Stimulated activated CD8-positive, alpha-beta memory T cell treated with anti-CD3 and anti-CD28 coated beads, Interleukin-7, amount 100 ng/mL, for 4 hours (primary cell): ENCODE data around the gene CYP4F22.

Experiments
- DNase-seq, 2 donors: peaks; one replicate each; pipeline ENCODE4 v3.0.0-alpha.2; 2020; ENCODE audit warnings: low read depth in 2 of 2

The CYP4F22 gene

DNA sequence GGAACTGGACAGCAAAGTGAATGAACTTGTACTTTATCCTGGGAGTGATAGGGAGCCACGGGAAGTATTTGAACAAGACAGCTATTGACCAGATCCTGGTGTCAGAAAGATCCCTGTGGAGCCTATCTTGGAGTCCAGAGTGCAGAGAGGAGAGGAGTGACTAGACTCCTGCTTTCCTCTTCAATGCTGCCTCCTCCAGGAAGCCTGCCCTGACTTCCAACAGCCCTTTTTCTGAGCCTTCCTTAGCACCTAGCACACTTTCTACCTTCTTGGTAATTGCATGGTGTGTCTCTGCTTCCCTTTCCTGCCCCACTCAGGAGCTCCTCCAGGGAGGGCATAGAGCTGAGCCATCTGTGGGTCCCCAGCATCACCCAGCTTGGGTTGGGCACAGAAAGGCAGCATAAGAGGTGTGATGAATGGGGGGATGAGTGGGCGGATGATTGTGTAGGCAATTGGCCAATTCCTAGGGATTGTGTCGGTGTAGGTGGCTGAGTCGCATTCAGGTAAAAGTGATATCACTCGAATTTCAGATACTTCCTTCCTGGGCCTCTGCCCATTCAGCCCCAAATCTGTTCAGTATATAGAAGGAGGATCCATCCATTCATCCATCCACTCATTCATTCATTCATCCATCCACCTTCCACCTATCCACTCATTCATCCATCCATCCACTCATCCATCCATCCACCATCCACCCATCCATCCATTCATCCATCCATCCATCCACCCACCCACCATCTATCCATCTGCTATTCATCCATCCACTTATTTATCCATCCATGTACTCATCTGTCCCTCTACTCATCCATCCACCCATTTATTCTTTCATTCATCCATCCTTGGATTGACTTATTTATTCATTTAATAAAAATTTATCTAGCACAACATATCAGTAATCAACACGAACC, 26.9 kb downstream of the CYP4F22 start:
- DNase-seq = peak; percentile 21 to 36

DNA sequence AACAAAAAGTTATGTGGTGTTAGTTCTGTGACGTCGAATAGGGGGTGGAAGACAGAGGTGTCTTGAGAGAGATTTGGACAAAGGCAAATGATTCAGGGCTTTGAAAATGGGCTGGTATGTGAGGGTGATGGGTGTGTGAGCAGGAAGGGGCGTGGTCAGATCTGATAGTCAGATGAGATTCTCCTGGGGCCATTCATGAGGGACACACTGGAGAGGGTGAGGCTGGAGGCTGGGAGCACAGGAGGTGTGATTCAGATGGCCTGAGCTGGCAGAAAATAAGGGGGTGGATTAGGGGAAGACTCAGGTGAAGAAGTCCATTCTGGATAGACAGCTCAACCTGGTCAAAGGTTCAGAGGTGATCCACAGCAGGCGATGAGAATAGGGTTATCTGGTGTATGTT, 28.0 kb downstream of the CYP4F22 start:
- no peak for DNase-seq

DNA sequence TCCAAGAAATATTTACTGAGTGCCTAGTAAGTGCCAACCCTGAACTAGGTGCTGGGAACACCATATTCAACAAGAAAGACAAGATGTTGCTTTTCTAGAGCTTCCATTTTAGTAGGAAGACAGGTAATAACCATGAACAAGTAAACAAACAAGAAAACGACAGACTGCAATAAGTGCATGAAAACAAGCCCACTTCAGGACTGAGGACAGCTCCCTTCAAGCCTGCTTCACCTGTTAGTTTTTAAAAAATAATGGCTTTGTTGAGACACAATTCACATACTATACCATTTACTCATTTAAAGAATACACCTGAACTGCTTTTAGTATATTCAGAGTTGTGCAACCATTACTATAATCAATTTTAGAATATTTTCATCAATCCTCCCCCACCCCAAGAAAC, 30.4 kb downstream of the CYP4F22 start:
- DNase-seq = no peak

DNA sequence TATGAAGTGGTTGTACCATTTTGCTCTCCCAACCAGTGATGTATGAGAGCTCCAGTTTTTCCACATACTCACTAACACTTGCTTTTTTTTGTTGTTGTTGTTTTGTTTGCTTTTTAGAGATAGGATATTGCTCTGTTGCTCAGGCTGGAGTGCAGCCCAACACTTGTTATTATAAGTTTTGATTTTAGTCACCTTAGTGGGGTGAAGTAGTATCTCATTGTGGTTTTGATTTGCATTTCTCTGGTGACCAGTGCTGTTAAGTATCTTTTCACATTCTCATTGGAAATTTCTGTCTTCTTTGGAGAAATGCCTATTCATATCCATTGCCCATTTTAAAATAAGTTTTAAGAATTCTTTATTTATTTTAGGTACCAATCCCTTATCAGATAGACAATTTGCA, 31.3 kb downstream of the CYP4F22 start:
- DNase-seq = no peak

DNA sequence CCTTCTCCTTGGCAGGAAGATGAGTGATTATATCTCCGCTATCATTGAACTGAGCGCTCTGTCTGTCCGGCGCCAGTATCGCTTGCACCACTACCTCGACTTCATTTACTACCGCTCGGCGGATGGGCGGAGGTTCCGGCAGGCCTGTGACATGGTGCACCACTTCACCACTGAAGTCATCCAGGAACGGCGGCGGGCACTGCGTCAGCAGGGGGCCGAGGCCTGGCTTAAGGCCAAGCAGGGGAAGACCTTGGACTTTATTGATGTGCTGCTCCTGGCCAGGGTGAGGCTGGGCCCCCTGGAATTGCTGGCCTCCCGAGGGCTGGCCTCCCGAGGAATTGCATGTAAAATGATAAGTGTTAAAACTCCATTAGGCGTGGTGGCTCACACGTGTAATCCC, 32.1 kb downstream of the CYP4F22 start:
- DNase-seq = no peak

DNA sequence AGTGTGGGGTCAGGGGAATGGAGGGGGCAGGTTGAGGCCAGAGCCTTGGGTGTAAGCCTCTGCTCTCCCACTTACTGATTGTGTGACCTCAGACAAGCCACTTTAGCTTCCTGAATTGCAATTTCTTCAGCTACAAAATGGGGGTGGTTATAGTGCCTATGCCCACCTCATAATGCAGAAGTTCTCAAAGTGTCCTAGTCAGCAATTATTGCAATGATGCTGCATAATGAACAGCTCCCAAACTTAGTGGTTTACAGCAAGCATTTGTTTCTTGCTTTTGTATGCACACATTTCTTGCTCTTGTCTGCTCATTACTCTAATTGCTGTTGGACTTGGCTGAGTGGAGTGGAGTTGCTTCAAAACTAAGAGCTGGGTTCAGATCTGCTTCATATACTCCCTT, 36.0 kb downstream of the CYP4F22 start:
- no peak for DNase-seq

DNA sequence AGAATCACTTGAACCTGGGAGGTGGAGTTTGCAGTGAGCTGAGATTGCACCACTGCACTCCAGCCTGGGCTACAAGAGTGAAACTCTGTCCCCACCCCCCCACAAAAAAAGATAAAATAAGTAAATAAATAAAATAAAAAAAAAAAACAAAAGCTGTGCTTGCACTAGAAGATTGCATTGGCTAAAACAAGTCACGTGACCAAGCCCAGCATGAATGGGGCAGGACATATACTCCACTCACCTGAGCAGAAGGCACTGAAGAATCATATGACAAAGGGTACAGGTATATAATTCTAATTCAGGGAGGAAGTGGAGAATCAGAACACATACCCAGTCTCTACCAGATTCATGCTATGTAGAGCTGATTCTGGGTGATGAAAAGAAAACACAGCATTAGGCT, 36.6 kb downstream of the CYP4F22 start:
- no peak for DNase-seq

DNA sequence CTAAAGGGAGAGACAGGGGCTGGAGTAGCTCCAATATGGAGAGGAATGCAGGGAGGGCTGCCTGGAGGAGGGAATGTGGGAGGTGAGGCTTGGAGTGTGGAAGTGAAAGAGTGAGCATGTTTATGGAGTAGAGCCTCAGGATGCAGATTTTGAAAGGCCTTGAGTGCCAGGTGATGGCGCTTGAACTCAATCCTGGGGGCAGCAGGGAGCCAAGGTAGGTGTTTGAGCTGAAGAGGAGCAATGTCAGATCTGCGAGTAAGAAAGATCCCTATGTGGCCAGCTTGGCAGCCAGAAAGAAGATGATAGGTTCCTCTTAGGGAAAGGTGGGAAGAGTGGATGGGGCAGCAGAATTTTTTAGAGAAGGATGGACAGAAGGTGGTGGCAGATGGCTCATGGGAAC, 40.3 kb downstream of the CYP4F22 start:
- DNase-seq = no peak

DNA sequence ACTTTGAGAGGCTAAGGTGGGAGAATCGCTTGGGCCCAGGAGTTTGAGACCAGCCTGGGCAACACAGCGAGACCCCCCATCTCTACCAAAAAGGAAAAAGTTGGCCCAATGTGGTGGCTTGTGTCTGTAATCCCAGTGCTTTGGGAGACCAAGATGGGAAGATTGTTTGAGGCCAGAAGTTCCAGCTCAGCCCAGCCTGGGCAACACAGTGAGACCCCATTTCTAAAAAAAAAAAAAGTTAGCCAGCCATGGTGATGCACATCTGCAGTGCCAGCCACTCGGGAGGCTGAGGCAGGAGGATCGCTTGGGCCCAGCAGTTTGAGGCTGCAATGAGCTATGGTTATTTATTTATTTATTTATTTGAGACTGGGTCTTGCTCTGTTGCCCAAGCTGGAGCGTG, 41.3 kb downstream of the CYP4F22 start:
- no peak for DNase-seq

DNA sequence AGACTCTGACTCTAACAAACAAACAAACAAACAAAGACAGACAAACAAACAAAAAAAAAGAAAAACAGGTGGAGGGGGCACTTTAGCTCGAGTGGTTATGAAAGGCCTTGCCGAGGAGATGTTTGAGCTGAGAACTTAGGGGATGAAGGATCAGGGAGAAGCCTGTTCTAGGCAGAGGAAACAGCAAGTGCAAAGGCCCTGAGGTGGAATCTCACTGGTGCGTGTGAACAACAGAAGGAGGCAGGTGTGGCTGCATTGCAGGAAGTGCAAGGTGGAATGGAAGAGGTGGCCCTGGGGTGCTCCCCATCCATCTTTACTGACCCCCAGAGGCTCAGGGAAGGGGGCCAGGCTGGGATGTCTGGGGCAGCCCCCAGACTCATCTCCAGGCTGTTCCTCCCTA, 41.9 kb downstream of the CYP4F22 start:
- DNase-seq = no peak

DNA sequence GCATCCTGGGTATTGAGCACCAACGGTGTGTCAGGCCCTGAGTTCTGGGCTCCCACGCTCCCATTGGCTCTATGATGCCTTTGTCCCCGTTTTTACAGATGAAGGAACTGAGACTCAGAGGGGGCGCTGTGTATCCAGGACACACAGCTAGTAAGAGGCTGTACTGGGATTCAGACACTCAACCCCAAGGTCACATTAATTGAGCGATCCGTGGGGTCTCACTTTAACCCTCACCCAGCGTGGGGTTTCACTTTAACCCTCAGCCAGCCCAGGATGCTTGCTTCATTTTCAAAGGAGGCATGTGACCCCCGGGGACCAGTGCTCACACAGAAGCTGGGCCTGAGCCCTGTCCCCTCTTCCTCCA, 42.6 kb downstream of the CYP4F22 start:
- no peak for DNase-seq

DNA sequence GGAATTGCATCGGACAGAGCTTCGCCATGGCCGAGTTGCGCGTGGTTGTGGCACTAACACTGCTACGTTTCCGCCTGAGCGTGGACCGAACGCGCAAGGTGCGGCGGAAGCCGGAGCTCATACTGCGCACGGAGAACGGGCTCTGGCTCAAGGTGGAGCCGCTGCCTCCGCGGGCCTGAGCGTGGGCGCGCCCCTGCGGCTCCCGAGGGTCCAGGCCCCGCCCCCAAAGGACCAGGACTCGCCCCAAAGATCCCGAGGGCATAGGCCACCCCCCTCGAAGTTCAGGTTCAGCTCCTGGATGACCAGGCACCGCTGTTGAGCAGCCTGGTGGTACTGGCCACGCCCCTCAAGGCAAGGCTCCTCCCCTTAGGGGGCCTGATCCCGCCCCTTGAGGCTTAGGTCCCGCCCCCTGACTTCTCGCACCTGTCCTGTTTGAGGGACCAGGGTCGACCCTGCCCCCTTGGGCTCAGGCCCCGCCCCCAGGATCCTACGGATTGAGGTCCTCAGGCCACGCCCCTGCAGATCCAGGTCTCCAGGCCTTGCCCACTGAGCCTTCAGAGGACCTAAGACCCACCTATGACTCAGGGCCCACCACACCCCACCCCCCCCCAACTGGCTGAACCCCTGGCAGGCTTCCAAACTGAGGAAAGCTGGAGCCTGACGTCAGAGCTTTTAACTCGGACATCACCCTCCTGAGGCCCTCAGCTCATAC, 43.1 kb downstream of the CYP4F22 start:
- peak; percentile 40 to 45 for DNase-seq

DNA sequence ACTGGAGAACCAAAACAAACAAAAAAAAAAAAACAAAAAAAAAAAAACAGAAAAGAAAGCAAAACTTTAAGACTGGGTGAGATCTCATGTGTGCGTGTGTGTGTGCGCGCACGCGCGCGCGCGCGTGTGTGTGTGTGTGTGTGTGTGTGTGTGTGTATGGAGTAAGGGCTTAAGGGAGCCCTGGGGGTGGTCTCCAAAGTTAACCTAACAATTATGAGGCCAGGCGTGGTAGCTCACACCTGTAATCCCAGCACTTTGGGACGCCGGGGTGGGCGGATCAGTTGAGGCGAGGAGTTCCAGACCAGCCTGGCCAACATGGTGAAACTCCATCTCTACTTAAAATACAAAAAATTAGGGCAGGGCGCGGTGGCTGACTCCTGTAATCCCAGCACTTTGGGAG, 46.7 kb downstream of the CYP4F22 start:
- DNase-seq = no peak

DNA sequence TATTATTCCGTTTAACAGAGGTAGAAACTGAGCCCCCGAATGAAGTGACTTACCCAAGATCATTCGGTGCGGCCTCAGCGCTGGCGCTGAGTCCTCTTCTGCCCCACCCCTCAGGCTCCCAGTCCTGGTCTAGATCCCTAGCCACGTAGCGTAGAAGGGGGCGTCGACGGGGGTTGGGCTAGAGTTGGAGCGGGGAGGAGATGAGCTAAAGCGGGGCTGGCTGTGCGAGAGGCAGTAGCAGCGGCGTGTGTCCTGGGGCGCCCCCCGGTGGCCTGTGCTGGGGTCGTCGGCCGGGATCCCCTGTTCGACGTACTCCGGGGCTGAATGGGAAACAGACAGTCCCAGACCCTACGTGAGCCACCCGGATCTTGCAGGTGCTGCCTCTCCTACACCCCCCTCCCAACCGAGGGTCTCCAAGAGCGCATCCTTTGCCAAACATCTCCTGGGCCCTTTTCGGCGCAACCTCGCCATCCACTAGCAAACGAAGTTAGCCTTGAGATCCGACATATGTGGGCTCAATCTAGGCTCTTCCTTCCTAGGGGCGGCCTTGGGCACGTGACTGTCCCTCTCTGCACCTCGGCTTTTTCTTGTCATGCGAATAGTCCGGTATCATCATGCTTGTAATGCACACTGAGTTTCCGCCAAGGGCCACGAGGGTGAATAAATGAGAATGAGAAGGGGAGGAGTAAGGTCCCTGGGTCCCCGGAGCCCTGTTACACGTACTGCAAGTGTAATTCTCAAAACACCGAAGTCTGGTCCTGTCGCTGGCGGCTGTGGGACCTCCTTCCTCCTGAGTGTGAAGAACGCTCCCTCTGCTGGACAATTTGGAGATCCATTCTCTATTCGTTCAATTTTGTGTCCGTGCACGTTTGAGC, 47.7 kb downstream of the CYP4F22 start:
- DNase-seq = peak; percentile 91 to 92

DNA sequence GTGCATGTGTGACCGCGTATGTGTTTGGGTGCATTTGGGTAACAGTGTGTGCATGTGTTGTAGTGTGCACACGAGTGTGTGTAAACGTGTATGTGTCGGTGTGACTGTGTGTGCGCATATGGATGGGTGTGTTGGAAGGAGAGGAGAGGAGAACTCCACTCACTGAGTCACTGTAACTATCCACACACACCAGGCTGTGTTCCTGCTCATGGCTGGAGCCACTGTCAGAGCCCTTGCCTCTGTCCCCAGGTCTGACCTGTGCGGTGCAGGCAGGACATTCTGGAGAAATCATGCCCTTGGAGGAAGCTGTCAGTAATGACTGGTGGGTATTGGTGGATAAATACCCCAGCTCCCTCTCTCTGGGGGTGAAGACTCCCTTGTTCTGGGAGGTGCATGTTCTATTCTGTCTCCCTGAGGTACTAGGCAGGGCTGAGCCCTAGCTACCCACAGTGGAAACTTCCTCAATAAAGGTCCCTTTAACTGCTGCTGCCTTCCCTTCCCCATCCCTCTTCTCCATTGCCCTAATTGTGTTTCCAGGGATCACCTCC, 48.4 kb downstream of the CYP4F22 start:
- no peak for DNase-seq

DNA sequence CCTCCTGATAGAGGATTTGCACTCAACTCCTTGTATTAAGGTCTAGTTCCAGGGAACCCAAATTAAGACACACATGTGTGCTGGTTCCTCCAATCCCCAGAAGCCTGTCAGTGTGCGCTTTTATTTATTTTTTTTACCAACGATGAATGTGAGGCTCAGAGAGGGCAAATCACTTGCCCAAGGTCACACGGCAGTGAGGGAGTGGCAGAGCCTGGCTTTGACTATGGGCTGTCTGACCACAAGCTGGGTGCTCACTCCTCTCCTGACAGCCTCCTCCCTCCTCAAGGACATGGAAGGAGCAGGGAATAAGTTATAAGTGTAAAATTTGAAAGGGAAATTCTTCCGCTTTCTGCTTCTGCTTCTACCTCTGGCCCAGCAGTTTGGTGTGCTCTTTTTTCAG, 48.9 kb downstream of the CYP4F22 start:
- DNase-seq = no peak

DNA sequence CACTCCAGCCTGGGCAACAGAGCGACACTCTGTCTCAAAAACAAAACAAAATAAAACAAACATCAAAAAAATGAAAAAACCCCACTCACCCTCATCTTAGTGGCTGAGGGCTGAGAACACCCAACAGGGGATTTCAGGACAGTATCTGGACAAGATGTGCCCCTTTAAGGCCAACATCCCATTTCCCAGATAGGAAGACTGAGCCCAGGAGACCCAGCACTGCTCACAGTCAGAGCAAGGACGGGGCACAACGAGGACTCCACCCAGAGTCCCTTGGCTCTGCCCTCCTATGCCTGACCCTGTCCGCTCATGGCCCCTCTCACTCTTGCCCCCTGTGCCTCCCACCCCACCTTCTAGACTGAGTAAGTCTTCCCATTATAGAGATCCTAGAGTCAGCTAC, 53.8 kb downstream of the CYP4F22 start:
- DNase-seq = no peak

DNA sequence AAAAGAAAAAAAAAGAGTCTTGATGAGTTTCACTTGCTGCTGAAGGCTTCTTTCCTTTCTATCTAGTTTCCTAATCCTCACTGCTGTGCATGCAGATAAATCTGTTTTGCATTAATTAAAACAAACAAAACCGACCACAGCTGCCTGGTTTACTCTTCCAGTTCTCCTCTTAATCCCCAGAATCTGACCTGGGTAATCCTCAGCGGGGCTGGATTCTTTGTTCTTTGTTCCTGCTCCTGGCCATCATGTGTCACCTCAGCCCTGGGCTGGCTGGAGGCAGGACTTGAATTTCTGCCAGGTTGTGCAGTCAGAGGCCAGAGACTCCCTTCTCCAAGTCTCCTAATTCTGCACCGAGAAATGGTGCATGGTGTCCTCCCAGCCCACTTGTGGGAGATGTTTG, 54.5 kb downstream of the CYP4F22 start:
- DNase-seq = no peak

DNA sequence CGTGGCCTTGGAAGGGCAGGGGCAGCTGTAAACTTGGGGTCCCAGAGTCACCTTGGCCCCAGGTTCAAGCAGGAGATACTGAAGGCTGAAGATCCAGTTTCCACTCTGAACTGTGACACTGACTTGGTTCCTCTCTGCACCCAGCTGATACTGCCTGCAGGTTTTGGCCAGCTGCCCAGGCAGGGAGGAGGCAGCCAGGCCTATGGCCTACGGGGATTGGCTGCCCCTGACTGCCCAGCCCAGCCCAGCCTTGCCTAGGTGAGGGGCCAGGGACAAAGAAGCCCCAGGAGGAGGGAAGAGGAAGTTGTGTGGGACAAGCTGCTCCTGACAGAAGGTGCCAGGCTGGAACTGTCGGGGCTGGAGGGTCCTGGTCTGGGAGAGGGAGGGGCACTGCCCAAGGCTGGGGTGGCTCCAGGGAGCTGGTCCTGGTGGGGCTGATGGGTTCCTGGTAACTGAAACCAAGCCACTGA, 55.0 kb downstream of the CYP4F22 start:
- DNase-seq = no peak

DNA sequence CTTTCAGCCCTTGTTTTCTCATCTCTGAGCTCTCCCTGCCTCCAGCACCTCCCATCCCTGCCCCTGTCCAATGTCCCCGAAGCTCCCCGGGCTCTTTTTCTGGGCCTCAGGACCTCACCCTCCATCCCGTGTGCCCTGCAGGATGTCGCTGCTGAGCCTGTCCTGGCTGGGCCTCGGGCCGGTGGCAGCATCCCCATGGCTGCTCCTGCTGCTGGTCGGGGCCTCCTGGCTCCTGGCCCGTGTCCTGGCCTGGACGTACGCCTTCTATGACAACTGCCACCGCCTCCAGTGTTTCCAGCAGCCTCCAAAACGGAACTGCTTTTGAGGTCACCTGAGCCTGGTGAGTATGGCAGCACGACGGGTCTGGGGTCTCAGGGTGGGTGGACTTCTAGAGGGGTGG, 55.6 kb downstream of the CYP4F22 start:
- no peak for DNase-seq

DNA sequence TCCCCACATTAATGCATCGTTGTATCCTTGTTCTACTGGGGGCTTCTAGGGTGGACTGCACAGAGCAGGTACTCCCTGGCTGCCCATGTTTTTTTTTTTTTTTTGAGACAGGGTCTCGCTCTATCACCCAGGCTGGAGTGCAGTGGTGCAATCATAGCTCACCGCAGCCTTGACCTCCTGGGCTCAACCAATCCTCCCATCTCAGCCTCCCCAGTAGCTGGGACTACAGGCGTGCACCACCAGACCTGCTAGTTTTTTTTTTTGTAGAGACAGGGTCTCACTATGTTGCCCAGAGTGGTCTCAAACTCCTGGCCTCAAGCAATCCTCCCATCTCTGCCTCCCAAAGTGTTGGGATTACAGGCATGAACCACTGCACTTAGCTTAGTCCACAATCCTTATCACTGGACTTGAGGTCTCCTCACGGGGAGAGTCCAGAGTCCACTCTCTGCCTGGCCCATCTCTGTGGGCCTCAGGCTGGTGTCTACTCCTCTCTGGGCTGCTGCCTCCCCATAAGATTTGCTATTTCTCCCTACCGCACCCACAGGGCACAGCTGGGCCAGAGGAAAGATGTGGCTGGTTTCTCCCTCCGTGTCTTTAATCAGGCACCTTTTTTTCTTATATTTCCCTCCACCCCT, 56.3 kb downstream of the CYP4F22 start:
- DNase-seq = no peak
